Stimulated activated CD4-positive, alpha-beta T cell treated with anti-CD3 and anti-CD28 coated beads, TNF-alpha, amount 100 ng/mL, for 48 hours (primary cell): ENCODE results near the gene SPG7.

ENCODE experiments used
- DNase-seq, 3 donors: peaks; one replicate each; pipeline ENCODE4 v3.0.0-alpha.2; 2020; ENCODE audit warnings: low read depth in 3 of 3

The SPG7 gene

GRCh38 chr16:89599451-89599858, 91.3 kb downstream of the SPG7 start:
- DNase-seq, result peak in 1 of 3 donors; percentile 22

GRCh38 chr16:89599902-89600301, 91.7 kb downstream of the SPG7 start:
- DNase-seq, result no peak

- DNase-seq, result no peak
Measured at GRCh38 chr16:89600427-89600826, 92.2 kb downstream of the SPG7 start.

GRCh38 chr16:89600956-89601355, 92.8 kb downstream of the SPG7 start:
- DNase-seq, result no peak

- DNase-seq, result no peak
Measured at GRCh38 chr16:89601906-89602272, 93.7 kb downstream of the SPG7 start.

- peak; percentile 37 to 70 (median 46) for DNase-seq
Measured at GRCh38 chr16:89602273-89602951, 94.2 kb downstream of the SPG7 start.

- no peak for DNase-seq
Measured at GRCh38 chr16:89602952-89603590, 94.9 kb downstream of the SPG7 start.

GRCh38 chr16:89604764-89605163, 96.6 kb downstream of the SPG7 start:
- no peak for DNase-seq

- no peak for DNase-seq
Measured at GRCh38 chr16:89605186-89605970, 97.2 kb downstream of the SPG7 start.

- DNase-seq, result no peak
Measured at GRCh38 chr16:89606006-89606405, 97.8 kb downstream of the SPG7 start.
